HG03135 (cell line): ENCODE measurements around the gene BTD.

Source experiments
- ATAC-seq: cut with Tn5 transposase; IDR thresholded peaks from one replicate; pipeline ENCODE4 v1.9.1; 2021; ENCODE audit warnings: mild to moderate bottlenecking, moderate library complexity; ENCODE audit not compliant: unreplicated experiment

The BTD gene

DNA sequence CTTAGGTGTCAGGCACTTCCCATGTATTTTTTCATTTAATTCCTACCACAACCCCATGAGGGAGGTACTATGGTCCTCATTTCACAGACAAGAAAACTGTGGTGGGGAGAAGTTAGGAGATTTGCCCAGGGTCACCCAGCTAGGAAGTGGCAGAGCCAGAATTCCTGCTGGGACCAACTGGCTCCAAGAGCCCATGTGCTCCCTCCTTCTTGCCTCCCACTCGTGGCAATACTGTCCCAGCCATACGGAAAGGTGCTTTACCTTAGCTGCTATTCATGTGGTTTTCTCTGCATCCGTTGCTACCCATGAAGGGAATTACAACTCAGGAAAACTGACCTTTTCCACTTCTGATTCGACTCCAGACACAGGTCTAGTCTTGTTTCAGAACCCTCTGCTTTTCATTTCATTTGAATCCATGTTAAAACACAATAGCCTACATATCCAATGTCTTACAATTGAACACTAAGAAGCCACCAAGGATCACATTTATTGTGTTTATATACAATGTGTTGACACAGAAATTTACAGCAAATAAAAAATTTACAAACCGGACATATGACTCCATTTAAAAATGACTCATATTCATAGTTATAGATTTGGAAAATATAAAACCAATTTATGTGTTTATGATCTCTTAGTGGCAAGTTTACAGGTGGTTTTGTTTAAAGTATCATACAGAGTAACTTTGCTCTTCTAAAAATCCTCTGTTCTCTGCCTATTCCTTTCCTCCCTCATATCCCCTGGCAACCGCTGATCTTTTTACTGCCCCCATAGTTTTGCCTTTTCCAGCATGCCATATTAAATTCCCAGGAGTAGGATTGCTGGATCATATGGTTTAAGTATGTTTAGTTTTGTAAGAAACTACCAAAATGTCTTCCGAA, 58.8 kb downstream of the BTD start:
- no peak for ATAC-seq

DNA sequence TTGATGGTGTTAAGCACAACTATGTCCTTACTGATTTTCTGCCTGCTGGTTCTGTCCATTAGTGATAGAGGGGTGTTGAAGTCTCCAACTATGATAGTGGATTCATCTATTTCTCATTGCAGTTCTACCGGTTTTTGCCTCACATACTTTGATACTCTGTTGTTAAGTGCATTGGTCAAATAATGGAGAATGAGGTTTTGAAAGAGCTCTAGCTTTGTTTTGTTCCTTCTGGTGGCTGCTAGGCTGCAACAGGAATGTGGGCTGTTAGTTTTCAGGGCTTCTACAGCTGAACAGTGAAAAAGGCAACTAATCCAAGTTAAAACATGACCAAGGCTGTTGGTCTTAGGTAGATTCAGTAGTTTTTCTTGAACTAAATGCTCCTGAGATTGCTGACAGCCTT, 62.6 kb downstream of the BTD start:
- ATAC-seq, result no peak

DNA sequence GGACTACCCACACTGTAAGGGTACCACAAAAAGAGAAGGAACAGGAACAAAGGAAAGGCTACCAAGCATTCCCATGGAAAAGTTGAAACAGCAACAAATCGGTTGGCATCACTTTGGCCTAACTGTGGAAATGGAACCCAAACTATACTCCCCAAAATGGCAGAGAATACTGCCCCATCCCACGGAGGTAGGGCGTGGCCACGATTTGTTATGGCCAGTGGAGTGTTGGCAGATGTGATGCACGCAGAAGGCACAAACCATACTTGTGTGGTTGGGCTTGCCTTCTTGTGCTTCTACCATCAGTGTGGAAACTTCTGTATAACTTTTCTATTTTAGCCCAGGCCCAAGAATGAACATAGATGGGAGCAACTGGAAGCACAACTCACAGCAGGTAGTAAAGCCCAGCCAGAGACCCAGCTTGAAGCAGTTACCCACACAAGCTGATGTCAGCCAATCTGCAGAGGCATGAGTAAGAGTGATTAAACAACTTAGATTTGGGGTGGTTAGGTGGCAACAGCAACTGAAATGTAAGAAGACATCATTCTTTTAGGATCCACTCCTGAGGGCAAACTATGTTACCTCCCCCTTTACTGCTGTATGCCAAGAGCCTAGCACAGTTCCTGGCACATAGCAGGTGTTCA, 64.1 kb downstream of the BTD start:
- no peak for ATAC-seq

DNA sequence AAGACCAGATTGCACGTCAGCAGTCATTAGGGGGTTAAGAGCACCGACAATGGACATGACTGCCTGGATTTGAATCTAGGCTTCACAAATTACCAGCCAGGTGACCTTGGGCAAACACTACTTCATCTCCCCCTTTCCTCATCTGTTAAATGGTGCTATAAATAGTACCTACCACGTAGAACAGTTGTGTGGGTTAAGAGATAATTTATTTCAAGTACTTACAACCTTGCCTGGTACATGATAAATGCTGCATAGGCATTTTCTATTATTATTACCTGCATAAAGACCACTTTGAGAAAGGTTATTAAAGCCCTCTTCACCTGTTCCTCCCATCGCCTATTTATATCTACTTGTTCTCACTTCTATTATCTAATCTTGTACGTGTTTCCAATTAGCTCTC, 64.7 kb downstream of the BTD start:
- ATAC-seq, result no peak

DNA sequence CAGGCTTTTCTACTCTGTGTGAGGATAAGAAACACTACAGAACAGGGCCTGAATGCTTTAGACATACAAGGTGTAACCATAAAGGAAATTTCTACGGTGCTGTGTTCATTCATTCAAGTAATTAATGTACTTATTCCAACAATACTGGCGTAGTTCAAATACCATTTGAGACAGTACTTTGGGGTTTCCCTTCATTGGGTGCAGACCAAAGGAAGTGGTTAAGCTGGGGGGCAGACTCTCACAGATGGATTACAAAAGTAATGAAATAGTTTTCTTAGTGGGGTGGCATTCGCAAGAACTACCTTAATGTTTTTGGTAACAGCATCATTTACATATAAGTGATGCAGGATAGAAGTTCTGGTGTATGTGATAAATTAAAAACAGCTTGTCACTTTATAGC, 65.9 kb downstream of the BTD start:
- no peak for ATAC-seq

DNA sequence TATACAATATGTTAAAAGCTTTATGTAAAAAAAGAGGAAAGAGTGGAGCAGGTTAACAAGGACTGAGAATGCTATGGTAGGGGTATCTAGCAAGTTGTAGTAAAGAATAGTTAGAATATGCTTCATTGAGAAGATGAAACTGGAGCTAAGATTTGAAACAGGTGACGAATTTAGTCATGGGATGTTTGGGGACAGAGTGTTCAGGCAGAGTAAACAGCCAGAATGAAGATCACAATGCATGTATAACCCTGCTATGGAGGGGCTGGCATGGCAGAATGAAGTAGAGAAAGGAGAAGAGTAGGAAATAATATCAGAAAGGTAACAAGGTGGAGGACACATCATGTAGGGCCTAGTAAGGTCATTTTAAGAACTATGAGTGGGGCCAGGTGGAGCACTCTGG, 72.0 kb downstream of the BTD start:
- ATAC-seq, result no peak

DNA sequence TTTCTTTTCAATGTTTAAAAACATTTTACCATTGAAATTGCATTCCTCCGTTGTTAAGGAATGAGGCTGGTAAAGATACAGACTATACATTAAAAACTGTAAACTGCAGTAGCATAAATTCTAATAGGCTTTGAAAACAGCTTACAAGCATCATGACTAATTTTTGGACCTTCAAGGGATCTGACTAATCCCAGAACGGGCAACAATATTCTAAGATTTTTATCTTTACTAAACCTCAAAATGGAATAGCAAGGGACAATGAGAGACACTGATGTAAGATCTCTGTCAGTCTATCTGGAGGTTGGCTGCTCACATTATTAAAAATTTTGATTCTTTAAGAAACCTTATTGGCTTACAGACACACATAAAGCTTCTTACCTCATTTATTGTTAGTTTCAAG, 74.7 kb downstream of the BTD start:
- no peak for ATAC-seq

DNA sequence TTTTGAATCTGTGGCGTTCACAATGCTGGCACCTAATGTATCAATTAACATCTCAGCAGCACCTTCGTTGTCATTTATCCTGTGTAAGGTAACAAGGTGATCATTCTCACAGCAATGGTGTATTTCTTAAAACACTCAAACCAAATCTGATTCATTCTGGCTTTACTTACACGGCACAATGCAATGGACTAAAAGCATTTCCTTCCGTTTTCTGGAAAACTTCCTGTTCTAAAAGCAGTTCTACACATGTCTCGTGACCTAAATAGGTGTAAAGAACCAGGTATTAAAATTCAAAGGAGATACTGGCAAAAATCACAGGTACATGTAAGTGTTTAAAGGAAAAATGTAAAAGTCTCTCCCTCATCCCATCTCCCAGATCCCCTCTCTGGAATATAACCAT, 77.8 kb downstream of the BTD start:
- no peak for ATAC-seq

DNA sequence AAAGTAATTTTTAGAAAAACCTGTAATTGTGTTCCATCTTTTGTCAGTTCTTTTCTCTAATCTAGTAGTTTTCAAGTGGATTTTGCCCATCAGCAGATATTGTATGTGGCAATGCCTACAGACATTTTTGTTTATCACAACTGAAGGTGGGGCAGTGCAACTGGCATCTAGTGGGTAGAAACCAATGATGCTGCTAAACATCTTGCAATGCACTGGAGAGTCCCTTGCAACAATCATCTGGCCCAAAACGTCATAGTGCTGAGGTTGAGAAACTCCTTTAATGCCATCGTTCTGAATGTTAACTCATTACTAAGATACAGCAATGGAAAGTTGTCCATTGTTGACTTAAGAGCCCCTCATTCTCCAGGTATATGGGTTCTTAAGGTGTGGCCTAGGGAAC, 80.1 kb downstream of the BTD start:
- ATAC-seq, result no peak

DNA sequence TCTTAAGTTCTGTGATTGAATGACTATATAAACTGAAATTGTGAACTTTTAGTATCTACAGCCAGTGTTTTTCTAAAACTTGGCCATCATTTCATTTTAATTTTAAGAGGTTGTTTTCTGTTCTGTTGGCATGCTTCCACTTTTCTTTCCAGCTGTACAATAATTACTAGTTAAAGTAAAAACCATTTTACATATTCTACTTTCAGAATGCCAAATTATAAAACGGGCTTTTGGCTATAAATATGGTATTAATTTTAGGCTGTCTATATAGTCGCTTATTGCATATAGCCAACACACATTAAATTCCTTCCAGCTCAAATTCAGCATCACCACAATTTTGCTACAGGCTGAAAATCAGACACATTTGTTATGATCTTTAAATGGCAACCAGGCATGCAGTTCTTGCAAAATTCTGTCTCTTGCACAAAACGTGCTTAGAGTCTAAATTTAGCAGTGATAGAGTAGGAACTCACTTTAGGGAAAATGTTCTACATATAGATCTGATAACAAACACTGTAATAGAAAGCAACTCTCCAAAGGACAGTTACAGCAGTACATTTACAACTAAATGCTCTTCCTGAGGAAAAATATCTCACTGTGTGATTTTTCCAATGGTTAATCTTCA, 81.1 kb downstream of the BTD start:
- ATAC-seq, result no peak

DNA sequence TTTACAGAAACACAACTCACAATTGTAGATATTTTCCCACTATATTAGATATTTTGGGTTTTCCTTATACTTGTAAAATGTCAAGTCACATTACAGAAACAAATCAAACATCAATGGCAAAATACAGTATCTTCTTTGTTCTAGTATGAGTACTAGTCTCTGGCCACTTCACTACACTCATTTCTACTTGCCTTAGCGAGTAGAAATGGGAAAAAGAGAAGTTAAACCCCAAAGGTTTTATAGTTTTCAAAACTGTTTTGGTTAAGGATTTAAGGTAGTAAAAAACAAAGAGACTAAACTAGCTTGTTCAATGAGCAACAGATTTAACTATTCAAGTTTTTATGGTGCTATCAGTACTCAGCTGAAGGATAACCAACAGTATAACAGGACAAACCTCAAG, 81.7 kb downstream of the BTD start:
- no peak for ATAC-seq

DNA sequence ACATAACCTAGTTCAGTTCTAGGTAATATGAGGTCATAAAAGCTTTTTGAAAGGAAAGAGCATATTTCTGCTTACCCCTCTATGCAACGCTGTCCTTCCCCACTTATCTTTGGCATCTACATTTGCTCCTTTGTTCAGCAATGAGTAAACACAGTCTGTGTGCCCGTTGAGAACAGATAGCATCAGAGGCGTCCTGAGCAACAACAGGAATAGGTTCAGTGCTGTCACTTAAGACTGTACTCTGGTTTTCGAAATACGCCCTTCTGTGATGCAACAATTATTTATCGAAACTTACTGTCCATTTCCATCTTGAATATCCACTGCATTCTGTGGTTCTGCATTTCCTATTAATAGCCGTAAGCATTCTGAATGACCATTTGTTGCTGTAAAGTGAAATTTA, 84.4 kb downstream of the BTD start:
- ATAC-seq, result no peak

DNA sequence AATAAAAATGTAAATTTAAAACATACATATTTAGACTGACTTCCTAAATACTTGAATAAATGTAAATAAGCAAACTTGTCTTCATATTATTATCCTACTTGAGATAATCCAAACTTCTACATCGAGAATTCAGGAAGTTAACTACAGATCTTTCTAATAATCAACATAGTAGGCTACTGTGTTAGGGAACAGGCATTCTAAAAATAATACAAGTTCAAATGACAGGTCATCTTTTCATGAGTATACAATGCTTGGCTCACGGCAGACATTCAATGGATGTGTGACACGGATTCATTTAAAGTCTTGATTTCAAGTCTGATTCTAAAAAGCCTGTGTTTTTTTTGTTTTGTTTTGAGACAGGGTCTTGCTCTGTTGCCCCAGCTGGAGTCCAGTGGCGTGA, 88.7 kb downstream of the BTD start:
- ATAC-seq, result no peak

DNA sequence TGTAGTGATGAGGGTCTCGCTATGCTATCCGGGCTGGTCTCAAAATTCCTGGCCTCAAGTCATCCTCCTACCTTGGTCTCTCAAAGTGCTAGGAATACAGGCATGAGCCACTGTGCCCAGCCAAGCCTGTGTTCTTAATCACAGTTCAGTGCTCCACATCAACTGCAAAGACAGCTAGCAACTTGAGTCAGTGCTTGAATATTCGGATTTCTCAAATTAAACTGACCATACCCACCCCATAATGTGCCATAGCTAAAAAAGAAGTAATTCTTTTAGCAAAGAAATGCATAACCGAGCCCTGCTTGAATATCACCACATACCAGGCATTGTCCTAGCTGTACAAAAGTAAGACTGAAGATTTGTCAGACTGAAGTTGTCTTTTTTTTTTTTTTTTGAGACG, 89.2 kb downstream of the BTD start:
- no peak for ATAC-seq

DNA sequence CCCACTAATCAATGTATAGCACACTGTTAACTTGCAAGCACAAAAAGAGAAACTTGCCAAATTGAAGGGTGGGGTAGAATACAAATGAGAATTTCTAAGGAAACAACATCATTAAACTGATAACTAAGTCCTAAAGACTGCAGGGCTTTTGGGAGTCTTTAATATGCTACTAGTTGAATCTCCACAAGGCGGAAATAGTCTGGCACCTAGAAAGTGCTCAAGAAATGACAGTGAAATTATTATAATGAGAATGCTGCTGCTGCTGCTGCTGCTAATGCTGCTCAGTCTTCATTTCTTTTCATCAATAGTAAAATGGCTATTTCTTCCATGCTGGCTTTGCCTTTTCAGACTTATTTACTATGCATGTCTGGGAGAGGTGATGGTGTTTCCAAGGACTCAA, 91.8 kb downstream of the BTD start:
- ATAC-seq, result no peak

DNA sequence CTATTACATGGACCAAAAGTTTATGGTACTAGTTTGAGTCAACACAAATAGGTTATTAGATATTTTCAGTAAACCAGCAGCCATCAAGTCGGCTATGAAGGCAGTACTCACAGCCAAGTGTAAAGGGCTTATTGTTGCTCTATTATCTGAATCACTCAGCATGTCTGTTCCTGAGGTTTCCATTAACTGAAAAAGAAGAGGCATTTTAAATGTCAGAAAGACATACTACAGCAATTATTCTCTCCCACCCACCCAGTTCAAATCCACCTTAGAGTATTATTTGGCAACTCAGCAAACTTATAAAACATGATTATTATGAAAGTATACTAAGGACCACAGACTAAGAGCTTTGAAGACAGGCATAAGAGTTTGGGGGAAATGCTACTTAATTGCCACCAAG, 93.1 kb downstream of the BTD start:
- ATAC-seq, result no peak
